Measurements from ENCODE around the gene RASSF5. TPM values are rescaled to one million over a fixed set of nuclear protein-coding genes. Genes with fewer than 3 reads are reported as not detected.
A peak's percentile ranks its signal among the peaks of the same experiment; 100 is the strongest.

The RASSF5 gene
- total RNA-seq, 5 donors from 2014 or later (not counting 1 experiment from before 2014, with no cell fraction given) = 174 to 224 (median 204) TPM

DNA sequence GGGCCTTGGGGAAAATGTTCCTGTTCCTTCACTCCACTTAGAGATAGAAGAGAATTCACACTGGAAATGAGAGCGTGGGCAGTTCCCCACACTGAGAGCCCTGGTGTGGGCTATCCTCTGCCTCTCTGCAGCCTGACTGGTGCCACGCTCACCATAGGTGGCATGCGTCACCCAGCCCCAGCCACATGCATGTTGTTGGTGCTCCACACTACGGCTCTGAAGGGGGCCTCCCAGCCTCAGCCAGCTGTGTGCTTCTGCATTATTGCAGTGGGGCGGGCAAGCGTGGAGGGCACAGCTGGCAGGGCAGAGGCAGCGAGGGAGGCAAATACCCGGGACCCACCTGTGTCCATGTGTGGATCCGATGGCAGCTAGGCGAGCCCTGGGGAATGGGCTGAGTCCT lies 14.7 kb upstream of the RASSF5 start:
- Mint-ChIP-seq H3K9me3 (no peaks in the 10 kb centered on the region), H3K4me3 (no peak overlapping the region), H3K36me3 (peaks cover 52% of the 10 kb centered on the region), H3K27me3 (no peaks in the 10 kb centered on the region), H3K27ac (peak overlapping the region in 1 of 2 donors; percentile 23), H3K4me1 (peaks cover 0 to 17% (median 1%) of the 10 kb centered on the region in 3 donors)
- H3K4me1 ChIP-seq (ENCODE audit: control insufficient read depth in 1 of 2, extremely low read depth in 1 of 2, insufficient read depth in 2 of 2, low read length in 2 of 2) = peaks cover 0 to 2% of the 10 kb centered on the region in 2 experiments
- POLR2A ChIA-PET = no interaction called here
- no peak overlapping the region for H3K4me3 ChIP-seq (ENCODE audit: control insufficient read depth in 1 of 2, extremely low read depth in 1 of 2, low read length in 1 of 2)
- peaks cover 12 to 92% of the 10 kb centered on the region in 2 donors for H3K36me3 ChIP-seq (ENCODE audit: control insufficient read depth in 2 of 2, extremely low read depth in 1 of 2, insufficient read depth in 1 of 2, low read length in 1 of 2)
- no peaks in the 10 kb centered on the region for H3K27me3 ChIP-seq (replicated peaks in 1 of 2; ENCODE audit: control insufficient read depth in 2 of 2, extremely low read depth in 1 of 2, insufficient read depth in 2 of 2, low read length in 1 of 2)
- DNase-seq (no peak), ATAC-seq (replicated peaks in 1 of 4) (no peak)
- H3K27ac ChIP-seq (ENCODE audit: low read length) = no peak overlapping the region
- CTCF ChIA-PET = interaction anchor here (0.6 to 1.3 kb wide), 4 partner anchors 52 to 171 kb away, joined by 3 to 5 read pairs (median 3); no protein-coding TSS in a partner anchor
- WGBS (ENCODE audit: insufficient coverage) = 97% methylated on average over 9 of the region's 10 CpGs
- no peaks in the 10 kb centered on the region for H3K9me3 ChIP-seq

- ATAC-seq (replicated peaks in 1 of 4) = no peak
- Histone ChIP-seq H3K36me3 (ENCODE audit: control insufficient read depth in 2 of 2, extremely low read depth in 1 of 2, insufficient read depth in 1 of 2, low read length in 1 of 2) (peaks cover 12 to 88% of the 10 kb centered on the region in 2 donors), H3K27me3 (replicated peaks in 1 of 2; ENCODE audit: control insufficient read depth in 2 of 2, extremely low read depth in 1 of 2, insufficient read depth in 2 of 2, low read length in 1 of 2) (no peaks in the 10 kb centered on the region), H3K4me1 (ENCODE audit: control insufficient read depth in 1 of 2, extremely low read depth in 1 of 2, insufficient read depth in 2 of 2, low read length in 2 of 2) (peaks cover 0 to 2% of the 10 kb centered on the region in 2 experiments), H3K4me3 (ENCODE audit: control insufficient read depth in 1 of 2, extremely low read depth in 1 of 2, low read length in 1 of 2) (no peak overlapping the region), H3K27ac (ENCODE audit: low read length) (no peak overlapping the region), H3K9me3 (no peaks in the 10 kb centered on the region)
- Mint-ChIP-seq H3K4me1 (peaks cover 0 to 17% (median 1%) of the 10 kb centered on the region in 3 donors), H3K36me3 (peaks cover 48% of the 10 kb centered on the region), H3K4me3 (no peak overlapping the region), H3K9me3 (no peaks in the 10 kb centered on the region), H3K27ac (peak overlapping the region in 1 of 2 donors; percentile 52), H3K27me3 (no peaks in the 10 kb centered on the region)
- CTCF ChIA-PET = interaction anchor here (0.7 to 0.9 kb wide), 3 partner anchors 52 to 171 kb away, joined by 3 to 4 read pairs (median 3); no protein-coding TSS in a partner anchor
- 86% methylated on average over 1 of the region's 9 CpGs for WGBS (ENCODE audit: insufficient coverage)
- POLR2A ChIA-PET = no interaction called here
- no peak for DNase-seq
These were observed 14.1 kb upstream of the RASSF5 start for GRCh38 chr1:206493279-206493678.

- no peak for ATAC-seq (replicated peaks in 1 of 4)
- POLR2A ChIA-PET = interaction anchor here in 1 of 2 donors (0.5 to 0.6 kb wide), 2 partner anchors 9 to 50 kb away, joined by 3 read pairs; no protein-coding TSS in a partner anchor
These were observed 12.3 kb upstream of the RASSF5 start for GRCh38 chr1:206495011-206495461.

GRCh38 chr1:206495493-206496046 lies 11.8 kb upstream of the RASSF5 start:
- Mint-ChIP-seq H3K9me3 (no peaks in the 10 kb centered on the region), H3K27me3 (no peaks in the 10 kb centered on the region), H3K4me1 (peaks cover 0 to 16% (median 1%) of the 10 kb centered on the region in 3 donors), H3K27ac (peak overlapping the region in 1 of 2 donors; percentile 11), H3K36me3 (peaks cover 43% of the 10 kb centered on the region), H3K4me3 (no peak overlapping the region)
- 94% methylated on average over 2 of the region's 3 CpGs for WGBS (ENCODE audit: insufficient coverage)
- ChIA-PET POLR2A (interaction anchor here in 1 of 2 donors (0.5 kb wide), 1 partner anchor 49 kb away, joined by 3 read pairs; no protein-coding TSS in a partner anchor), CTCF (interaction anchor here in 1 of 2 donors (0.6 kb wide), 1 partner anchor 74 kb away, joined by 3 read pairs; no protein-coding TSS in a partner anchor)
- Histone ChIP-seq H3K27me3 (replicated peaks in 1 of 2; ENCODE audit: control insufficient read depth in 2 of 2, extremely low read depth in 1 of 2, insufficient read depth in 2 of 2, low read length in 1 of 2) (no peaks in the 10 kb centered on the region), H3K4me3 (ENCODE audit: control insufficient read depth in 1 of 2, extremely low read depth in 1 of 2, low read length in 1 of 2) (no peak overlapping the region), H3K27ac (ENCODE audit: low read length) (no peak overlapping the region), H3K36me3 (ENCODE audit: control insufficient read depth in 2 of 2, extremely low read depth in 1 of 2, insufficient read depth in 1 of 2, low read length in 1 of 2) (peaks cover 17 to 78% of the 10 kb centered on the region in 2 donors), H3K9me3 (no peaks in the 10 kb centered on the region), H3K4me1 (ENCODE audit: control insufficient read depth in 1 of 2, extremely low read depth in 1 of 2, insufficient read depth in 2 of 2, low read length in 2 of 2) (no peaks in the 10 kb centered on the region)
- DNase-seq (no peak), ATAC-seq (replicated peaks in 1 of 4) (no peak)

More at GRCh38 chr1:206495011-206495461, 12.3 kb upstream of the RASSF5 start:
- no peak overlapping the region for H3K4me3 ChIP-seq (ENCODE audit: control insufficient read depth in 1 of 2, extremely low read depth in 1 of 2, low read length in 1 of 2)
- H3K27me3 Mint-ChIP-seq = no peaks in the 10 kb centered on the region
- CTCF ChIA-PET = interaction anchor here in 1 of 2 donors (0.6 kb wide), 1 partner anchor 75 kb away, joined by 3 read pairs; no protein-coding TSS in a partner anchor
- WGBS (ENCODE audit: insufficient coverage) = 93% methylated on average over 4 of the region's 6 CpGs
- H3K36me3 ChIP-seq (ENCODE audit: control insufficient read depth in 2 of 2, extremely low read depth in 1 of 2, insufficient read depth in 1 of 2, low read length in 1 of 2) = peaks cover 18 to 83% of the 10 kb centered on the region in 2 donors
- H3K27ac ChIP-seq (ENCODE audit: low read length) = no peak overlapping the region
- no peak overlapping the region for H3K4me3 Mint-ChIP-seq
- no peaks in the 10 kb centered on the region for H3K27me3 ChIP-seq (replicated peaks in 1 of 2; ENCODE audit: control insufficient read depth in 2 of 2, extremely low read depth in 1 of 2, insufficient read depth in 2 of 2, low read length in 1 of 2)
- DNase-seq = no peak
- peaks cover 46% of the 10 kb centered on the region for H3K36me3 Mint-ChIP-seq
- no peaks in the 10 kb centered on the region for H3K9me3 ChIP-seq
- H3K4me1 ChIP-seq (ENCODE audit: control insufficient read depth in 1 of 2, extremely low read depth in 1 of 2, insufficient read depth in 2 of 2, low read length in 2 of 2) = peaks cover 0 to 2% of the 10 kb centered on the region in 2 experiments
- H3K9me3 Mint-ChIP-seq = no peaks in the 10 kb centered on the region
- H3K4me1 Mint-ChIP-seq = peaks cover 0 to 17% (median 1%) of the 10 kb centered on the region in 3 donors
- H3K27ac Mint-ChIP-seq = peak overlapping the region in 1 of 2 donors; percentile 44

DNA sequence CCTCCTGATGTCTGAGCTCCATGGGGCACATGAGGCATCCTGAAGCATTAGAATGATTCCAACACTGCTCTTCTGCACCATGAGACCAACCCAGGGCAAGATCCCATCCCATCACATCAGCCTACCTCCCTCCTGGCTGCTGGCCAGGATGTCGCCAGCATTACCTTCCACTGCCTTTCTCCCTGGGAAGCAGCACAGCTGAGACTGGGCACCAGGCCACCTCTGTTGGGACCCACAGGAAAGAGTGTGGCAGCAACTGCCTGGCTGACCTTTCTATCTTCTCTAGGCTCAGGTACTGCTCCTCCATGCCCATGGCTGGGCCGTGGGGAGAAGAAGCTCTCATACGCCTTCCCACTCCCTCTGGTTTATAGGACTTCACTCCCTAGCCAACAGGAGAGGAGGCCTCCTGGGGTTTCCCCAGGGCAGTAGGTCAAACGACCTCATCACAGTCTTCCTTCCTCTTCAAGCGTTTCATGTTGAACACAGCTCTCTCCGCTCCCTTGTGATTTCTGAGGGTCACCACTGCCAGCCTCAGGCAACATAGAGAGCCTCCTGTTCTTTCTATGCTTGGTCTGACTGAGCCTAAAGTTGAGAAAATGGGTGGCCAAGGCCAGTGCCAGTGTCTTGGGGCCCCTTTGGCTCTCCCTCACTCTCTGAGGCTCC lies 11.1 kb upstream of the RASSF5 start:
- no peak overlapping the region for H3K4me3 ChIP-seq (ENCODE audit: control insufficient read depth in 1 of 2, extremely low read depth in 1 of 2, low read length in 1 of 2)
- no peaks in the 10 kb centered on the region for H3K9me3 ChIP-seq
- H3K4me1 ChIP-seq (ENCODE audit: control insufficient read depth in 1 of 2, extremely low read depth in 1 of 2, insufficient read depth in 2 of 2, low read length in 2 of 2) = no peaks in the 10 kb centered on the region
- peaks cover 36% of the 10 kb centered on the region for H3K36me3 Mint-ChIP-seq
- H3K27ac Mint-ChIP-seq = peak overlapping the region; percentile 61 to 79
- POLR2A ChIA-PET = no interaction called here
- WGBS (ENCODE audit: insufficient coverage) = 57% methylated on average over 5 of the region's 6 CpGs
- peaks cover 15 to 71% of the 10 kb centered on the region in 2 donors for H3K36me3 ChIP-seq (ENCODE audit: control insufficient read depth in 2 of 2, extremely low read depth in 1 of 2, insufficient read depth in 1 of 2, low read length in 1 of 2)
- no peaks in the 10 kb centered on the region for H3K27me3 Mint-ChIP-seq
- no peak for ATAC-seq (replicated peaks in 1 of 4)
- no peaks in the 10 kb centered on the region for H3K9me3 Mint-ChIP-seq
- DNase-seq = no peak
- no peak overlapping the region for H3K27ac ChIP-seq (ENCODE audit: low read length)
- no peak overlapping the region for H3K4me3 Mint-ChIP-seq
- CTCF ChIA-PET = interaction anchor here in 1 of 2 donors (0.6 kb wide), 1 partner anchor 168 kb away, joined by 3 read pairs; no protein-coding TSS in a partner anchor
- no peaks in the 10 kb centered on the region for H3K27me3 ChIP-seq (replicated peaks in 1 of 2; ENCODE audit: control insufficient read depth in 2 of 2, extremely low read depth in 1 of 2, insufficient read depth in 2 of 2, low read length in 1 of 2)
- H3K4me1 Mint-ChIP-seq = peaks cover 0 to 15% (median 0%) of the 10 kb centered on the region in 3 donors

- ChIA-PET POLR2A (interaction anchor here in 1 of 2 donors (0.7 kb wide), 1 partner anchor 10 kb away, joined by 7 read pairs; no protein-coding TSS in a partner anchor), CTCF (no interaction called here)
- 100% methylated on average over 1 of the region's 4 CpGs for WGBS (ENCODE audit: insufficient coverage)
- no peaks in the 10 kb centered on the region for H3K9me3 ChIP-seq
- H3K27me3 Mint-ChIP-seq = no peaks in the 10 kb centered on the region
- H3K36me3 ChIP-seq (ENCODE audit: control insufficient read depth in 2 of 2, extremely low read depth in 1 of 2, insufficient read depth in 1 of 2, low read length in 1 of 2) = peaks cover 10 to 60% of the 10 kb centered on the region in 2 donors
- no peaks in the 10 kb centered on the region for H3K9me3 Mint-ChIP-seq
- peaks cover 28% of the 10 kb centered on the region for H3K36me3 Mint-ChIP-seq
- H3K4me3 ChIP-seq (ENCODE audit: control insufficient read depth in 1 of 2, extremely low read depth in 1 of 2, low read length in 1 of 2) = no peak overlapping the region
- peak overlapping the region; percentile 64 to 79 for H3K27ac Mint-ChIP-seq
- no peak overlapping the region for H3K27ac ChIP-seq (ENCODE audit: low read length)
- DNase-seq (no peak), ATAC-seq (replicated peaks in 1 of 4) (no peak)
- H3K27me3 ChIP-seq (replicated peaks in 1 of 2; ENCODE audit: control insufficient read depth in 2 of 2, extremely low read depth in 1 of 2, insufficient read depth in 2 of 2, low read length in 1 of 2) = no peaks in the 10 kb centered on the region
- peaks cover 0 to 16% (median 0%) of the 10 kb centered on the region in 3 donors for H3K4me1 Mint-ChIP-seq
- no peaks in the 10 kb centered on the region for H3K4me1 ChIP-seq (ENCODE audit: control insufficient read depth in 1 of 2, extremely low read depth in 1 of 2, insufficient read depth in 2 of 2, low read length in 2 of 2)
- H3K4me3 Mint-ChIP-seq = no peak overlapping the region
These were observed 10.0 kb upstream of the RASSF5 start for GRCh38 chr1:206497363-206497762.

Measured in T-cell (primary cell).